ENCODE data around the gene ADAMTS8.

Gene ADAMTS8

DNA sequence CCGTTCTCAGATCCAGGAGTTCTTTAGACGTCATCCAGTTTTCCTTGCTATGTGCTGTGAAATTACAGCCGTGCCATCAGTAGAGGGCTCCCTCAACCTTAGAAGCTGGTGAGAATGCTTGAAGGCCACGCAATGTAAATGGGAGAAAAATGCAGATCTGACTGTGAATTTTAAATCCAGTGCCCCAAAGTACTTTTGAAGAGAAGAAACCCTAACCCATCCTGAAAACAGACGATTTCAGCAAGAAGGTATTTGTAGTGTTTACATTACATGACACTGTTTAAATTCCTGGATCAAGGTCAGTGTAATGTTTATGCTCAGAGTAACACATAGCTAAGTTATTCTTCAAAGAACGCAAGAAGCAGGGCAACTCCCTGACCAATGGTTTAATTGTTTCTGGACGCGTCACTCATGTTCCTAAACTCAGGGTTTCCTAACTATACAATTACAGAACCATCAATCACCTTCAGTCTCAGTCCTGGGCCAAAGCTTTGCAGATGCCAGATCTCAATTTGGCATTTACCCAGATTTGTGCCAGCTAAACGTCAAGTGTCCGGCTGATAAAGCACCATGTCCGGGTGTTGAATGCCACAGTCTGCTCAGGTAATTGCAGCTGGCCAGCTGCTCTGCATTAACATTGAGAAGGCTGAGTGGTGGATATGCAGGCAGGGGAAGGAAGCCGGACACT is 38.2 kb downstream of the ADAMTS8 start:
- no peak for DNase-seq

DNA sequence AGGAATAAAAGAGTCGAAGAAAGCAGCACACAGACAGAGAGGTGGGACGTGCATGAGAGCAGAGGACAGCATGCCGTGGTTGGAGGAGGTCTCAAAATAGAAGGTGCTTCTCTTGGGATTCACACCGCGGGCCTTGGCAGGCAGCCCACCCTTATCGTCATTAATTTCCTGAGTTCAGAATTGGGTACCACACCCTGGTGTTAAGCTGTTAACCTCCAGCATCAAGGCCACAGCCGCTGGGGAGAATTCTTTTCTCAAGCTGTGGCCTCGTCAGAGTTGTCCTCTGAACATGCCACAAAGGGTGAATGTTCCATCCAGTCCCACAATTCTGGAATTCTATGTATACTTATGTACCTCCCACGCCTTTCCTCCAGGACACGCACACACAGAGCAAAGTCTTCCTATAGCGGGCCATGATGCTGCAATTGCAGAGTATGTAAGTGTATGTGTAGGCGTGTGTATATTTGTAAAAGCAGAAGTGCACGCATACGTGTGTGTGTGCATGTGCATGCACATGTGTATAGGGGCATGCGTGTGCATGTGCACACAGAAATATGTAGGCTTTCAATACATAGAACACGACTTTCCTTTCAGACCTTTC is 39.0 kb downstream of the ADAMTS8 start:
- no peak for DNase-seq

DNA sequence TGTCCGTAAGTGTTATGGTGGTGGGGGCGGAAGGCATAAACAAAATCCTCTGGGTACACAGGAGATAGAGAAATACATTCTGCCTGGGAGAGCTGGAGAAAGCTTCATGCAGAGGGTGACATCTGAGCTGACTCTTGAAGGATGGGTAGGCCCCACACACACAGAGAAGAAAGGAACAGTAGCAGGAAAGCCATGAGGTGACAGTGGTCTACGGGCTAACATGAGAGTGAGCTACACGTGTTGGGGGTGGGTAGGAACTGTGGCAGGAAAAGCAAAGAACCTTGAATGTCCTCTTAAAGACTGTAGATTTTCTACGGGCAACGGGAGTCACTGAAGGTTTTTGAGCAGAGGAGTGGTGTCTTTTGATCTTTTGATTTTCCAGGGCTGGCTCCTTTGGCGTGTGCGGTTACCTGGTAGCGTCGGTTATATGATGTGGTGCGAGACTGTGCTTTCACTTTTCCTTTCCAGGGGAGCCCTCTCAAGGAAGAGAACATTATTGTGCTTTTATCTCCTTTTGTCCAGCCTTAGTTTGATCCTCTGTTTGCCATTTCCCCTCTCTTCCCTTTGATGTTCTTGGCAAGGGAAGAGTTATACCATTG is 39.7 kb downstream of the ADAMTS8 start:
- no peak for DNase-seq

DNA sequence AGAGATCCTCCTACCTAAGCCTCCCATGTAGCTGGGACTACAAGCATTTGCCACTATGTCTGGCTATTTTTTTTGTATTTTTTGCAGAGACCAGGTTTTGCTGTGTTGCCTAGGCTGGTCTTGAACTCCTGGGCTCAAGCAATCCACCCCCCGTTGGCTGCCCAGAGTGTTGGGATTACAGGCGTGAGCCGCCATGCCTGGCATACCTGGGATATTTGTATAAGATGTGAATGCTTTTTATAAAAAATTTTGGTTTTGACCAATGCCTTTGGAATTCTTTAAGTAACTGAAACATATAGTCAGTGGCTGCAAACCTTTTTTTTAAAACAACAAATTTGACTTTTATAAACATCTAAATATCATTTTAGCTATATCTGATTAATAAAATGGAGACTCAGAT is 42.4 kb downstream of the ADAMTS8 start:
- DNase-seq: no peak

DNA sequence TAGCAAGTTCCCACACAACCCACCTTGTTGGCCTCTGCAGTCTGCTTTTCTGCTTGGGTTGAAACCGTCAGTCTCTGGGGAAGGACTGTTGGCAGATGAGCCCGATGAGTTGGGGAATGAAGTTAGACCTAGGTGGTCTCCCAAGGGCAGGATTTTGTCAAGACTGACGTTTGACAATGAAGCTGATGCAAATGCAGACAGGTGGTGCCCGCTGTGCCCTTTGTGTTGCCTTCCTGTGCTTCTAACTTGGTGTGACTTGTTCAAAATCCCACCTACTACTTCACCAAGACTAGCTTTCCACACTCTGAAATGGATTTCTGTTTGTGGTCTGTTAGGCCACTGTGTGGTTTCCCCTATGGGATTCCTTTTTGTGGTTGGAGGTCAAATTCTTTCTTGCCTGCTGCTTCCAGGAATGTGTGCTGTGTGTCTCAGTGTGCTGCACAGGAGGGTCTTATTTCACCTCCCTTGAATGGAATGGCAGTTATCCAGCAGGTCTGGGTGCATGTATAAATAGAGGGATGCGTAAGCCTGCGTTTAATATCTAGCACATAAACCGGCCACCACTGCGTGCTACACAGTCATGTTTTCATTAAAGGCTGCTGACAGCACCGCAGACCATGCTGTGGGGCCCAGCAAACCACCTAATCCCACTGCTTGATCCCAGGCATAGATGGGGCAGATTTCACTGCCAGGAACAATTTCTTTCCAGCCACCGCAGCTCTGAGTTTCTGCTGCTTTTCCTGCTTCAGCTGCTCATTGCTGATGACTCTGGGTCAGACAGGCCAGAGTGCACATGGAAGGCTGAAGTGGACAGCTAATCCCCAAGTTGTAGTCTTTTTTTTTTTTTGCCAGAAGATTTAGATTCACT is 44.8 kb downstream of the ADAMTS8 start:
- DNase-seq: no peak

DNA sequence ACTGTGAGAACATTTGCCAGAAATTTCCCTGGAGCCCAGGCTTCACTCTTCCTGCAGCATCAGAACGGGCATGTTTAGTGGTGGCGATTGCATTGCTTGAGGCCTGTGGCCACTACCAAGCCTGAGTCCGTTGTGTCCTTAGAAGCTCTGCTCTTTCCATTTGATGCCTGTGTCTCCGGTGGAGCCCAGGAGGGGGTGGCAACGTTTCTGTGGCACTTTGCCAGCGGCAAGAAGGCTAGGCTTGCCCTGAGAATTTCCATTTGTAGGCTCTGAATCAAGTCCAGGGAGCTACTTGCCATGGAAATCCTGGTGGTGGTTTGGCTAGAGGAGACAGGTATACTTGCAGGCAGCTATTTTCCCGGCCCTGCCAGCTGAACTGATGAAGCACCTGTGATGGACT is 47.1 kb downstream of the ADAMTS8 start:
- DNase-seq: no peak

DNA sequence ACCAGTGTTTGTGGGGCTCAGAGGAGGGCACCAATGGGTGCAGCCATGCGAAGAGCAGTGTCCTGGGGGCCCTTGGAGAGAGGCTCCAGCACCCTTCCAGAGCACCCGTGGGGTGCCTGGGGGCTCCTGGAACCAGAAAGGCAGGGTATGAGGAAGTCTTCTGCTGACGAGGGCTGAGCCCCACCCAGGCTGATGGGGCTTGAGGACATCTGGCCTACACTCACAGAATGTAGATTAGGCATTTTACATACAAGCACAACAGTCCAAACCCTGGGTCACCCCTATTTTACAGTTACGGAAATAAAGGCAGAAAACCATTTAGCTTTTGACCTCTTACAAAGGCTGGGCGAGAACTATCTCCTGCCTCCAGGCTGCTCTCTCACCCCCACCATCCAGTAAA is 47.6 kb downstream of the ADAMTS8 start:
- DNase-seq: no peak

DNA sequence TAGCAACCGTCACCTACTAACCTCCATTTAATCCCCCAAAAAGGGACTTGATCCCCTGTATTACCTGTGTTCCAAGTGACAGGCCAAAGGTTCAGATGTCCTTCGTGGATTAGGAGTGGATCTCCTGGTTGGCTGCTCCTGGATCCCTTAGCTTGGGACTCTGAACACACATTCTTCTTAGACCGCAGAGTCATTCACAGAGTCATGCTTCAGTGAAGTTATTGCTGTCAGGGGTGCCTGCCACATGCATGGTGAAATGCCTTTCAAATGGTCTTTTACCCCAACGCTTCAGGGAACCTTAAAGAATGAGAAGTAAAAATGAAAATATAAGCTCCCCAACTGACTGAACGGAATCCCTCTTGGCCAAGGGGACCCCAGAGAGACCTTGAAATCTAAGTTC is 49.1 kb downstream of the ADAMTS8 start:
- DNase-seq: no peak

DNA sequence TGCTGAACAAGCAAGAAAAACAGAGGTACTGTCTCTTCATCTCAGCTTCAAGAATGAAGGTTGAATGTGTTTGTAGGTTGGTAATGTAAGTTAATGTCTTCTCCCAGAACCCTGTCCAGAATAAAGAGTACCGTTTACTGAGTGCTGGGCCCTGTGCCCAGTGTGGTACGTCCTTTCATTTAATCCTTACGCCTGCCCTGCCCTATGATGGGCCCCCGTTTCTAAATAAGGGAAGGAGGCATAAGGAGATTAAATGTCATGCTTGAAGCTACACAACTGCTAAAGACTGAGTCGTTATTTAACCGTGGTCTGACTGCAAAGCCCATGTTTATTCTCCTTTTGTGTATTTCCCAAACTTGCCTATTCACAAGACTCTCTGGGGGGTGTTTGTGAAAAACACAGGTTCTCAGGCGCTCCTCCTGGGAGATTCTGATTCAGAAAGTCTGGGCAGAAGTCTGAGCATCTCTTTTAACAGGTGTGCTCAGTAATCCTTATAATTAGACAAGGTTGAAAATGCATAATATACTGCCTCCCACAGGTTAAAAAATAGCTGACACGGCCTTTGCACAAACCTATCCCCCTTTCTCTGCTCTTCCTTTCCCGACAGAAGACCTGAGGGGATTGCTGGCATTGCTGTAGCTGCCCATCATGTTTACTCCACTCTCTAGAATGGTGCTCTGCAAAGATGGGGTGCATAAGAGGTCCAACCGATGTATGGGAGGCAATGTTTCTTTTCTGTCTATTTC is 57.4 kb downstream of the ADAMTS8 start:
- DNase-seq: no peak

DNA sequence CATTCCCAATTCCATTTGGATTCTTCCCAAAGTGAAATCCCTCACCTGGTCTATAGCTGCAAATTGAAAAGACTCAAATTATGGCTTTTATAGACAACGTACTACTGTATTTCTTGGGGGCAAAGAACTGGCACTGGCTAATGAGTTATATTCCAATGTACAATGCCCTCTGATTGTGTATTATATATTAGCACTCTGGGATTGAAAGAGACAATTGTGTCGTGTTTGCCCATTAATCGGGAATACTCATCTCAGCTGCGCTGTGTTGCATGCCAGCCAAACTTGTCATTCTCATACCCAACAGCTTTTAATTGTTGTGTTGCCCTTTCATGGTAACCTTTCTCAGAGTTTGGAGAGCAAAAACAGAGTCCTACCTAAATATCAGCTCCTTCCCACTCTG is 58.7 kb downstream of the ADAMTS8 start:
- no peak for DNase-seq

DNA sequence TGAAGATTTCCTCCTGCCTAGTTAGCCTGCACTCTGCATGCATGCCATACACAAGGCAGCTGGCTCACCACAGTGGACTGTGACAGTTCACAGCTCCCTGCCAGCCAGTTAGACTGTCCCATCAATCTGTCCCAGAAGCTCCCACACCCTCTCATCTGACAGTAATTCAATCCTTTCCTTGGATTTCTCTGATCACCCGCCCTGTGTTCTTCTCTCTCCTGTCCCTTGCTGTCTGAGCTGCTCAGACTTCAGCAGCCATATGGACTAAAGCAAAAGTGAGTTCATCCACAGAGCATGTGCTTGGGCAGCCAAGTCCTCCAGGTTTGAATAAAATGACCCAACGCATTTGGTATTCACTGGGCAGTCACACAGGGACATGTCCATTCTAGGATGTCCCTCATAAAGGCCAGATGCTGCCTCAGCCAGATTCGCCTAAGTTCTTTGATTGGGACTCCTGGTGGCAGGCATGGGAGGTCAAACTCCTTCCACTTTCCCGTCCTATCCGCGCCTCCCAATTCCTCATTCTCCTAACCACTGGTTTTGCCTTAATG is 59.2 kb downstream of the ADAMTS8 start:
- no peak for DNase-seq

DNA sequence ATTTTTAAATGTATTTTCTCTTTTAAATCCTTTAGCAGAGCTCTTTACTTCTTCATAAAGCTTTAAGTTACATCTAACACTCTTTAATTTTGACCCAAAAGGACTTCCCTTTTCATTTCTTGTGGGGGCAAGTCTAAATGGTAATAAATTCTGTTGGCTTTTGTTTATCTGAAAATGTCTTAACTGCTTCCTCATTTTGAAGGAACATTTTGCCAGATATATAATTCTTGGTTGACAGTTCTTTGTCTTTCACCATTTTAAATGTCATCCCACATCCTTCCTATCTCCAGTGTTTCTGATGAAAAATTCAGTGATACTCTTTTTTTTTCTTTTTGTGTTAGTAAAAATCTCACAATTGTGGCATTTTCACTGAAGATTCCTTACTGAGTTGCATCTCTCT is 69.0 kb downstream of the ADAMTS8 start:
- DNase-seq: no peak

DNA sequence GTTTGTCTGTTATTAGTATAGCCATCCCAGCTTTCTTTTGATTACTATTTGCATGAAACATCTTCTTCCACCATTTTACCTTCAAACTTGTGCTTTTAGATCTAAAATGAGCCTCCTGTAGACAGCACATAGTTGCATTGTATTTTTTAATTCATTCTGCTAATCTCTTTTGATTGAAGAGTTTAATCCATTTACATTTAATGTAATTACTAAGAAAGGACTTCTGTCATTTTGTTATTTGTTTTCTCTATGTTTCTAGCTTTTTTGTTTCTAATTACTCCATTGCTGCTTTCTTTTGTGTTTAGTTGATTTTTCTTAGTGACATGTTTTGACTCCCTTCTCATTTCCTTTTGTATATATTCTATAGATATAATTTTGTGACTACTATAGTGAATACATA is 70.0 kb downstream of the ADAMTS8 start:
- no peak for DNase-seq
